Iris pigment epithelial cell (primary cell): ENCODE measurements around the gene EFCAB7.

Source experiments
- DNase-seq: peaks from one replicate; pipeline ENCODE4 v3.0.0-alpha.2; 2011; ENCODE audit warnings: low read depth

Gene EFCAB7

GRCh38 chr1:63607322-63607721, 84.0 kb downstream of the EFCAB7 start:
- DNase-seq = no peak

- no peak for DNase-seq
Observed at GRCh38 chr1:63611231-63611630, 87.9 kb downstream of the EFCAB7 start.

- DNase-seq = peak; percentile 59
Observed at GRCh38 chr1:63612564-63612963, 89.2 kb downstream of the EFCAB7 start.

GRCh38 chr1:63612971-63613370, 89.6 kb downstream of the EFCAB7 start:
- no peak for DNase-seq

GRCh38 chr1:63615768-63616420, 92.6 kb downstream of the EFCAB7 start:
- DNase-seq = peak; percentile 72

GRCh38 chr1:63617450-63617849, 94.1 kb downstream of the EFCAB7 start:
- peak; percentile 30 for DNase-seq

GRCh38 chr1:63618011-63618410, 94.7 kb downstream of the EFCAB7 start:
- peak; percentile 70 for DNase-seq

- DNase-seq = no peak
Observed at GRCh38 chr1:63619558-63619957, 96.2 kb downstream of the EFCAB7 start.

- no peak for DNase-seq
Observed at GRCh38 chr1:63620671-63621070, 97.3 kb downstream of the EFCAB7 start.

- DNase-seq = no peak
Observed at GRCh38 chr1:63621075-63621474, 97.8 kb downstream of the EFCAB7 start.

GRCh38 chr1:63621698-63622097, 98.4 kb downstream of the EFCAB7 start:
- peak; percentile 61 for DNase-seq
